ENCODE data around the gene CEMIP2. TPM values are rescaled to one million over a fixed set of nuclear protein-coding genes. Genes with fewer than 3 reads are reported as not detected.

The CEMIP2 gene
- total RNA-seq, 2 experiments from 2014 or later, result 58.7 to 63.5 TPM

- H3K9me3 Mint-ChIP-seq, result no peaks in the 10 kb centered on the region
- H3K36me3 Mint-ChIP-seq (ENCODE audit: low read depth), result peaks cover 47% of the 10 kb centered on the region
- ATAC-seq, result no peak
Measured at GRCh38 chr9:71684566-71684965, 83.7 kb downstream of the CEMIP2 start.

GRCh38 chr9:71683598-71684235 lies 84.6 kb downstream of the CEMIP2 start:
- no peak for TF ChIP-seq CTCF (IDR thresholded peaks at IDR 0.05)
- no peak for ATAC-seq
- no peak for DNase-seq
- H3K4me3 Mint-ChIP-seq, result no peak overlapping the region
- POLR2A ChIA-PET, result no interaction called here
- peak overlapping the region; percentile 67 for H3K27ac Mint-ChIP-seq
- intact Hi-C loops (cut with micrococcal nuclease), result no loop called here
- no peaks in the 10 kb centered on the region for H3K9me3 Mint-ChIP-seq
- CTCF ChIA-PET, result interaction anchor here (0.8 to 3.2 kb wide), 6 partner anchors 9 to 135 kb away, joined by 3 to 15 read pairs (median 4); no protein-coding TSS in a partner anchor
- no peaks in the 10 kb centered on the region for H3K27me3 Mint-ChIP-seq
- peaks cover 39% of the 10 kb centered on the region for H3K36me3 Mint-ChIP-seq (ENCODE audit: low read depth)
- H3K4me1 Mint-ChIP-seq (ENCODE audit: low read depth), result peaks cover 47% of the 10 kb centered on the region

More at GRCh38 chr9:71684566-71684965, 83.7 kb downstream of the CEMIP2 start:
- POLR2A ChIA-PET, result interaction anchor here (0.6 kb wide), 1 partner anchor 465 kb away, joined by 3 read pairs; no protein-coding TSS in a partner anchor
- H3K4me1 Mint-ChIP-seq (ENCODE audit: low read depth), result peaks cover 48% of the 10 kb centered on the region
- CTCF ChIA-PET, result interaction anchor here (0.6 to 3.2 kb wide), 10 partner anchors 10 to 341 kb away, joined by 3 to 15 read pairs (median 4); no protein-coding TSS in a partner anchor
- peak overlapping the region; percentile 67 for H3K27ac Mint-ChIP-seq
- no peak overlapping the region for H3K4me3 Mint-ChIP-seq
- no peak for DNase-seq
- intact Hi-C loops (cut with micrococcal nuclease), result no loop called here
- H3K27me3 Mint-ChIP-seq, result no peaks in the 10 kb centered on the region
- TF ChIP-seq CTCF (IDR thresholded peaks at IDR 0.05), result no peak

- Mint-ChIP-seq H3K4me3 (no peak overlapping the region), H3K36me3 (ENCODE audit: low read depth) (peaks cover 29% of the 10 kb centered on the region), H3K27ac (no peak overlapping the region), H3K4me1 (ENCODE audit: low read depth) (peaks cover 50% of the 10 kb centered on the region), H3K27me3 (no peaks in the 10 kb centered on the region), H3K9me3 (no peaks in the 10 kb centered on the region)
- no peak for ATAC-seq
- ChIA-PET CTCF (interaction anchor here (1.2 to 2.9 kb wide), 4 partner anchors 29 to 77 kb away, joined by 4 to 14 read pairs (median 4); no protein-coding TSS in a partner anchor), POLR2A (interaction anchor here (1.0 kb wide), 1 partner anchor 65 kb away, joined by 3 read pairs; no protein-coding TSS in a partner anchor)
- intact Hi-C loops (cut with micrococcal nuclease), result no loop called here
- TF ChIP-seq CTCF (IDR thresholded peaks at IDR 0.05), result no peak
- no peak for DNase-seq
Measured at GRCh38 chr9:71681708-71682272, 86.5 kb downstream of the CEMIP2 start.

GRCh38 chr9:71681104-71681707 lies 87.1 kb downstream of the CEMIP2 start:
- H3K9me3 Mint-ChIP-seq, result no peaks in the 10 kb centered on the region
- ATAC-seq (no peak), DNase-seq (no peak)
- no peaks in the 10 kb centered on the region for H3K27me3 Mint-ChIP-seq
- intact Hi-C loops (cut with micrococcal nuclease), result no loop called here
- TF ChIP-seq CTCF (IDR thresholded peaks at IDR 0.05), result no peak
- H3K27ac Mint-ChIP-seq, result no peak overlapping the region
- POLR2A ChIA-PET, result interaction anchor here (1.0 to 1.5 kb wide), 3 partner anchors 12 to 66 kb away, joined by 3 read pairs; no protein-coding TSS in a partner anchor
- peaks cover 29% of the 10 kb centered on the region for H3K36me3 Mint-ChIP-seq (ENCODE audit: low read depth)
- H3K4me1 Mint-ChIP-seq (ENCODE audit: low read depth), result peaks cover 50% of the 10 kb centered on the region
- no peak overlapping the region for H3K4me3 Mint-ChIP-seq
- CTCF ChIA-PET, result interaction anchor here (1.1 to 2.9 kb wide), 4 partner anchors 12 to 76 kb away, joined by 3 to 14 read pairs (median 4); no protein-coding TSS in a partner anchor

Data from activated CD8-positive, alpha-beta T cell treated with anti-CD3 and anti-CD28 coated beads for 36 hours (primary cell).